ENCODE measurements around the gene GRB7.

The GRB7 gene

DNA sequence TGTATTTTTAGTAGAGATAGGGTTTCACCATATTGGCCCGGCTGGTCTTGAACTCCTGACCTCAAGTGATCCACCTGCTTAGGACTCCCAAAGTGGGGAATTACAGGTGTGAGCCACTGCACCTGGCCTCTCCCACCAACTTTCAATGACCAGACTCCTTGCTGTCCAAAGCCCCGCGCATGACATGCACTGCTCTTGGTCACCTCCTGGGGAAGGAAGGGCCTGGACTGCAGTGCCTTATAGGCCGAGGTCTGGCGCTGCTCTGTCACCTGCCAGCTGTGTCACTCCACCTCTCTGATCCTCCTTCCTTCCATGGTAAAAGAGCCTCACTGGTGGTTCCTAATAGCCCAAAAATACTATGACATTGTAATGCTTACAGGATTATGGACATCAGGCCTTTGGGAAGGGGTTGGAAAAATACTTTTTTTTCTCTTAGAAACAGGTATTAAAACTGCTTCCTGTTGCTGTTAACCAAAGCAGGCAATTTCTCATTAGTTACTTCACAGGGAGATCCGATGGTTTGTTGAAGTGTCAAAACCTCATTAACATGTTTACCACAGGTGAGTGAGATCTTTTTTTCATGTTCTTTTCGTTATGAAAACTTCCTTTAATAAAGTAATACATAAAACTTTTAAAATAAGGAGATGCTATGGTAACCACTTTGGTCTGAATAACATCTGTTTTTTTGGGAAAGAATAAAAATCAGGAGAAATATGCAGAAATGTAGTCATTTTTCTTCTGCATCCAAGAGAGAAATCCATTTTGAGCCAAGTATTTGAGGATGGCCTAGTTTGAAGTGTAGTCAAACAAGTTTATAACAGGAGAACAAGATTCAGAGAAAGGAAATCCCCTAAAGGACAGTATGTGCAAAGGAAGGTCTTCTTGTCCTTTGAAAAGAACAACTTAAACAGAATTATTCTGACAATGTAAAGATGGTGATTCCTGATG, 35.5 kb downstream of the GRB7 start:
- no peak for DNase-seq (ENCODE audit: low spot score)

DNA sequence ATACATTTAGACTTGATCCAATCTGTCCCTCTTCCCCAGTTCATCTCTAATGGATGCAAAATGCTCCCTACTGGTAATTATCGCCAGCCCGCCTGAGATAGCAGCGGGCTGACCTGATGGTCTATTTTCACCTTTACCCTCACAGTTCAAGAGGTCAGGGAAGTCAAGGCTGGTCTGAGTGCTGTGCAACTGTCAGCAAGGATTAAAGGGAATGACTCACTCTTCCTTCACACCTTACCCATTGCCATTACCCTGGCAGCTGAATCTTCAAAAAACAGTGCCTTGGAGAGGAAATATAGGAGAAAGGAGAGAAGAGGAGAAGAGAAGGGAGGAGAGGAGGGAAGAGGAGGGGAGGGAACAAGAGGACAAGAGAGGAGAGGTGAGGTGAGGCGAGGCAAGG, 36.3 kb downstream of the GRB7 start:
- no peak for DNase-seq (ENCODE audit: low spot score)

DNA sequence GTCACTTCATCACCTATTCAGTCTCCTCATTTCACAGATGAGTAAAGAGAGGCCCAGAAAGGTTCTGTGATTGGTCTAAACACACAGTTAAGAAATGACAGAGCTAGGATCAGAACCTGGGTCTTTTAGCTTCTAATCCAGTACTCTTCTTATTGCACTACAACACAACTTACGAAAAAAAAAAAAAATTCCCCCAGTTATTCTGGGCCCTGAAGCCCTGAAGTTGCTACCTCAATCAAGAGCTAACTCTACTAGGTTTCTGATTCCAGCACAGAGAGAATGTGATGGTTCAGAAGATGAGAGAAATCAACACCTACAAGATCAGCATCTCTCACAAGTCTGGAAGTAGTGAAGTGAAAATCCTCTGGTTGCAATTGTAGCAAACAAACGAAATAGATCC, 37.3 kb downstream of the GRB7 start:
- no peak for DNase-seq (ENCODE audit: low spot score)

DNA sequence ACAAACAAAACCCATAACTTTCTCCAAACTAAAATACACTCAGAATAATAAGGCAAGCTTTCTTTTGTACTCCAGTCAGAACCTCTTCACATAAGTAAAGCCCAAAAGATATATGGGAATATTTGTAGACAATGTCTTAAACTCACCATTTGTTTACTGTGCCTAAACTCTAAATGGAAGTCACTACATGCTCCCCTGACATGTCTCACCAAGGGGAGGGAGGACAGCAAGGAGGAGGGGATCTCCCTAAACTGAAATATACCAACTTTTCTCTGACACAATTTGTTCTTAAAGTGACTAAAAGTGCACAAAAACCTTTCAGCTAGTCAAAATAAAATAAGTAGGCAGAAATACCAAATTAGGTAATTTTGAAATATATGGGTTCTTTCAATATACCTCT, 38.5 kb downstream of the GRB7 start:
- no peak for DNase-seq (ENCODE audit: low spot score)

DNA sequence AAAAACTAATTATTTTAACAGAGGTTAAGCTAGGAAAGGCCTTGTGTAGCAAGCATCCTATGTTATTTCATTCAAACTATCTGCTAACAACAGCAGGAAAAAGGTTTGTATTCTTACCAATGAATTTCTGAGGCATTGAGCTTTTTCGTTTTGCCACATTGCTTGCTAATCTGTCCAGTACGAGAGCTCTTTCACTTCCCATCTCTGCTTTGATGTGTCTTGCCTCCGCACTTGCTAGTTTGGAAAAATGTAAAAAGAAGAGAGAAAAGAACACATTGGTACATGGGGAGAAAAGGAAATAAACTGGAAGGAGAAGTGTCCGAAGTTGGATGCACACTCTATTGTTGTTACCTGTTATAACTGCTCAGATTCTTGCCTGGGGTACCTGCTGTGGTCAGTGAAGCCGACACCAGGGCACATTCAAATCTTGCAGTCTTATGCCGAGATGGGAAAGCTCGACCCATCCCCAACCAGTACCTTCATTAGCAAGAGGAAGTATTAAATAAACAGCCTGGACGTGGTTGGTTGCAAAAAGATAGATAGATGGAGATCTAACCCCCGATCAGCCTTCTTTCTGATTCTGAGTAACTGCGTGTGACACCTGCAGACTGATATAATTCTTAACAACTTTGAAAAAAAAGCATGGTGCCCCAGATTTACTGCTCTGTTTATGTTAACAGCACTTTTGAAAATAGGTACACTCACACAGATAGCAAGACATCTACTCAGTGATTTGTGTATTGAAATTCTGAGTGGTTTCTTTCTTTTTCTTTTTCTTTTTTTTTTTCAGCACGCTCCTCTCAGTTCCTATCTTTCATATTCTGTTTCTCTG, 40.0 kb downstream of the GRB7 start:
- DNase-seq (ENCODE audit: low spot score) = no peak

DNA sequence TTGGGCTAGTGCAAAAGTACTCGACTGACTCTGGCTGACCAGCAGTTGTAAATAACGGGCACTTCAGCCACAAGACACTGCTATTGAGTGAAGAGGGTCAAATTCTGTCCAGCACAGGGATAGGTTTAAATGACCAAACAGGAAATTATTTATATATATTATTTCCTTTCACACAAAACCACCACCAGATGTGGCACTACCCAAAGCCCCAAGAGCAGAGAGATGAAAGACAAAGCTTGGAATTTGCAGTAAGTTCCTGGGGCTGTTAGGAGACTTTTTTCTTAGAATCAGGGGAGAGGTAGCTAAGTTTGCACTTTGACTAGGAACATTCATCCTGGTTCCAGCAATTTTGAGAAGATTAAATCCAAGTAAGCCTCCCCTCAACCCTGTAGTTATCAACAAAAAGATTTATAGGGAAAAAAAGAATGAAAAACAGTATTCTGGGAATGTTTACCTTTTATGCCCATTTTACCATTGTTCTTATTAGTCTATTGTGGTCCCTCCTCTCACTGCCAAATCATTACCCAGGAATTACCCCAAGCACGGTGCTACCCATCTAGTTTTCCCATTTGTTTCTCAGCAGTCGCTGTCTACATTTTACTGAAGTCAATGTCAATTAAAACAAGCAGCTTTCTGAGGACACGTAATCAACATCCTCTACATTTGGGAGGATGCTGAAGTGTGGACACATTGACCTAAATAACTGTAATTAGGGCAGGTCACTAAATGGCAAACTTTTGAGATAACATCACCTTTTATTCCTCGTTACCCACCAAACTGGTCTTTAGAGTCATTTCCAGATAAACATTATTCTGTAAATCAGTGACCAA, 43.5 kb downstream of the GRB7 start:
- no peak for DNase-seq (ENCODE audit: low spot score)

DNA sequence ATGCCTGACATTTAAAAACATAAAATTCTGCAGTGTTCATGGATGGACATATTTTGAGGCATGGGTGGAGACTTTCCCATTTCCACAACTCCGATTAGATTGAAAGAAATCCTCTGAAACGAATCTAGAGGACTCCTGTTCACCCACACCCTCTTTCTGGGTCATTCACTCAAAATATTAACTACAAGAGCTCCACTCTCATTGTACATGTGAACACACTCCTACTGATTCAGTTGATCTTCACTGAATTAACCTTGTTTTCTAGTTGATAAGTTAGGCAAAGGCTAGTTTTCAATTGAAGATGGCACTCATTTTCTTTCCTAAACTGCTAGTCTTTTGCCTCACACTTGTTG, 44.1 kb downstream of the GRB7 start:
- DNase-seq (ENCODE audit: low spot score) = no peak

DNA sequence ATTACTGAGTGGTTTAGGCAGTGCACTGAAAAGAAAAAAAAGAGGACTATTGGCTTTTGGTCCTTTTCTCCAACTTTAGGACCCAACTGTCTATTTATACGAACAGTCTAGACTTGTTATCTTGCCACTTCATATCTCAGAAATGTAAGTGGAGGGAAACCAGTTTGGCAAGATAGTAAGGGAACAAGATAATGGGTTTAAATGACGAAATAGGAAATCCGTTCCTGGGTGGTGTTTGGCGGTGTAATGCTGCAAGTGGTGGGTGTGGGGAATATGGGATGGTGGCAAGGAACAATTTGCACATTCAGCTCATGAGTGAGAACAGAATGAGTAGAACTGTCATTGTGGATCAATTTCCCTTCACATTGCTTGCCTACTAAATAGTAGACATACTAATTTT, 44.7 kb downstream of the GRB7 start:
- DNase-seq (ENCODE audit: low spot score) = no peak

DNA sequence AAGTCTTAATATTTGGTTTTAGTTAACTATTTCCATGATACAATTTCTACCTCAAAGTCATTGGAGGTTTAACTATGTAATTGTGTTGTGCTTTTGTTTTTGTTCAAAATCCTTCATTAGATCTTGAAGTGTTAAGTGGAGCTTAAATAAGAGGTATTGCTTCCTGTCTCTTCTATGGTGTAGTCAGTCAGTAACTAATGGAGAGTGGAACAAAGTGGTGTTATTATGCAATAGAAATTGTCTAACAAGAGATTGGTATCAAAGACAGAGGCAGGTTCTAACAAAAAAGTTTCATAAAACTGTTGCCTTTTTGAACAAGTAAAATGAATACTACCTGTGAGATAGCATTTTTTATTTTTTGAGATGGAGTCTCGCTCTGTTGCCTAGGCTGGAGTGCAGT, 45.2 kb downstream of the GRB7 start:
- DNase-seq (ENCODE audit: low spot score) = no peak

DNA sequence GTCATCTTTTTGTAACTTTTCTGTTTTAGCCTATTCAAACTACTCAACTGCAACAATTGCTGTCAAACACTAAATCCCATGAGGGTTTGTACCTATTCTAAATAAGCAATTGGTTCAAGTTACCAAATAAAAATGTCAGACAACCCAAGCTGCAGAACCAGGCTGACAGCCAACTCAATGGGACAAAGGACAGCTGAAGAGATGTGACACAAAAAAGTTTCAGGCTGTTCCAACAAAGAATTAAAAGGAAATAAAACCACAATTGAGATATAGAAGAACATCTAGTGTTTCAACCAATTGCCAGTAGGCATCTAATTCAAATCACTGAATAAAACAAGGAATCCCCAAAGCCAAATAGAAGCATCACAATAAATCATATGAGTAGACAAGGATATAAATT, 49.3 kb downstream of the GRB7 start:
- no peak for DNase-seq (ENCODE audit: low spot score)

DNA sequence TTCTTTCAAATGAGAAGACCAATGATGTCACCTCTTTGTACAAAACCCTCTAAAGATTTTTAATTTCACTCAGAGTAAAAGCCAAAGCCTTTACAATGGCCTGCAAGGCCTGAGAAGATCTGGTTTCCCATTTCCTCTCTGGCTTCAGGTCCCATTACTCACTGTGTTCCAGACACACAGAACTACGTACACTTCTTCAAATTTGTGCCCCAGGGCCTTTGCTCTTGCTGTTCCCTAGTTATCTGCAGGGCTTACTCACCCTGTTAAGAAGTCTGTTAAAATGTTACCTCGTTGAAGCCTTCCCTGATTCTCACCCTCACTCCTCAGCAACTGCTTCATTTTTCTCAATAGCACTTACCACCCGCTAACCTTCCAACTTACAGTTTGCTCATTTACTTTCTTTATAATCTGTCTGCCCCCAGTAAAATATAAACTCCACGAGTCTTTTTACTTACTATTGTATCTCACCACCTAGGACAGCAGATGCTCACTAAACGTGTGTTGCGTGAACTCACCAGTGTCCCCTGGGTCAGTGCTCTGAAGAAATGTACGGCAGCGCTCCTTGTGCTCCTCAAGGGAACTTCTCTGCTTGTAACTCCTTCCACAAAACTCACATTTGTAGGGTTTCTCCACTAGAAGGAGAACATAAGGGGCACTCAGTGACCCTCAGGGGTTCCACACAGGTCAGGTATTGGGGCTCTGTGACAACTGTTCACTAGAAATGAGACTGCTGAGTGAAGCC, 50.2 kb downstream of the GRB7 start:
- no peak for DNase-seq (ENCODE audit: low spot score)

DNA sequence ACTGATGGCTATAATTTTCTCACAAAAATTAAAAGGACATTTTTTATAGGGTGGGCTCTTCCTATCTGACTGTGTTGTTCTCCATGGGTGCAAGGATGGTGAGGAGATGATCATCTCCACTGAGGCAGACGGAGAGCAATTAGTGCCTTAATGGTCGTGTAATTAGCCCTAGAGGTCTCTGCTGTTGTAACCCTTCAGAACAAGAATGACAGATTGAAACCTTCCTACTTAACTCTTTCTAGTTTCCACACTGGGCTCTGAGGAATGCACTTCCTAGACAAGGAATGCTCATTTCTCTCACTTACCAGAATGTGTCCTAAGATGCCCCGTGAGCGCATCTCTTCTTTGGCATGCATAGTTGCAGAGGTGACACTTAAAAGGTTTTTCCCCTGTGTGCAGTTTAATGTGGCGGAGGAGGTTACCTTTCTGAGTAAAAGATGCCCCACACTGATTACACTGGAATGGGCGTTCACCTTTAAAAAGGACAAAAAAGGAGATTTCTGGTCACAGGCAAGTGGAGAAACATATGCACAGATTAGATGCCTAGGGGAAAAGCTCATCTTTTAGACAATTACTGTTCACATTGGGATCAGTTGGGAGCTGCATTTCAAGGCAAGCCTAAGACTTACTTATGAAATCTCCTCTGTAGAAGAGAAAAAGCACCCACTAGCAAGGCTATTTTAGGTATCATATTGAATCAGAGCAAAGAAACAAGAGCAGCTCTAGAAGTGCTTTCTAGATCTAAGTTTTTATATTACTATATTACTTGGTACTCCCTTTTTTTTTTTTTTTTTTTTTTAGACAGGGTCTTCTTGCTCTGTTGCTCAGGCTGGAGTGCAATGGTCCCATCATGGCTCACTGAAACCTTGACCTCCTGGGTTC, 53.6 kb downstream of the GRB7 start:
- DNase-seq (ENCODE audit: low spot score) = no peak

DNA sequence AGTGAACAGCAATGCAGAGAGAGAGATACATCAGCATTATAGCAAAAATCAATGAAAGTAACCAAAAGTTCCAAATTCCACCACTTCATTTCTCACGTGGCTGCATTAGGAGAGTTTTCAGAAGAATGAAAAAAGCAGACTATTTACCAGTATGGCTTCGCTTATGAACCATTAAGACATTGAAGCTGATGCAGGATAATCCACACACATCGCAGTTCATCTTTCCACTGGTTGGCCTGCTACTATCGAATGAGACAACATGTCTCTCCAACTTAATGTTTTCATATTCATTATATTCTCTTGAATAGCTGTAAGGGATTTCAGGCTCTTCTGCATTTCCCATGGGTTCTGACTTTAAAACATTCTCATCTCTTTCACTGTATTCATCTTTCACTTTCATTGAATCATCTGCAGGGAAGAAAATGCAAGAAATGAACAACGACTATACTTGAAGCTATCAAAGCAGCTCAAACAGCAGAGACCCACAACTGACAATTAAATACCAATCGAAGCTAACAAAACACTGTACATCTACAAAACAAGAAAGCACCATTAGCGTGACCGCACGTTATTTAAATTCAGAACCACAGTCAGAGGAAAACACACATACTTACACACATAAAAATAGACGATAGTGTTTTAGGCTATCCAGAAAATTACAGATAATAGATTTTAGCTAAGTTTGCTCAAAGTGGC, 54.9 kb downstream of the GRB7 start:
- DNase-seq (ENCODE audit: low spot score) = no peak

DNA sequence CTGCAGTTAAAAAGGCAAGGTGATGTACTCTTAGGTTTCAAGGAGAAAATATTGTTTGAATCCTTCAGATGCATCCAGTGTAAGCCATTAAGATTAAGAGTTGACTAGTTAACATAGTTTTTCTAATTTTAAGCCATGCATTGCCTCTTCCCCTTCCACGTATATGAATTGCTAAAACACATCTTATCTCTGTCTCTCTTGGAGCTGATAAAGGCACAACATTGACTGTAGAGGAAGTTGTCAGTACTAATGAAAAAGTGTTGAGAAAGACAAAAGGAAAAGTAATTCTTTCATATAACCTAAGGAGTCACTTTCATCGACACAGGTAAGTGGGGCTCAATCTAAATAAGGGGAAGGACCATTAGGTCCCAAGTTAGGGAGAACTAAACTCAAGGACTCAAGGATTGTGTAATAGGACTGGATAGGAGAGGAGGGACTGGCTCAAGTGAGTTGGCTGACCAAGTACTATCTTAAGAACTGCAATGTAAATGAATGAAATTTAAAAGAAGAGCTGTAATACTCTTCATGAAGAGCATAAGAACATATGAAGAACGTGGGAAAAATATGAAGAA, 55.6 kb downstream of the GRB7 start:
- DNase-seq (ENCODE audit: low spot score) = no peak

DNA sequence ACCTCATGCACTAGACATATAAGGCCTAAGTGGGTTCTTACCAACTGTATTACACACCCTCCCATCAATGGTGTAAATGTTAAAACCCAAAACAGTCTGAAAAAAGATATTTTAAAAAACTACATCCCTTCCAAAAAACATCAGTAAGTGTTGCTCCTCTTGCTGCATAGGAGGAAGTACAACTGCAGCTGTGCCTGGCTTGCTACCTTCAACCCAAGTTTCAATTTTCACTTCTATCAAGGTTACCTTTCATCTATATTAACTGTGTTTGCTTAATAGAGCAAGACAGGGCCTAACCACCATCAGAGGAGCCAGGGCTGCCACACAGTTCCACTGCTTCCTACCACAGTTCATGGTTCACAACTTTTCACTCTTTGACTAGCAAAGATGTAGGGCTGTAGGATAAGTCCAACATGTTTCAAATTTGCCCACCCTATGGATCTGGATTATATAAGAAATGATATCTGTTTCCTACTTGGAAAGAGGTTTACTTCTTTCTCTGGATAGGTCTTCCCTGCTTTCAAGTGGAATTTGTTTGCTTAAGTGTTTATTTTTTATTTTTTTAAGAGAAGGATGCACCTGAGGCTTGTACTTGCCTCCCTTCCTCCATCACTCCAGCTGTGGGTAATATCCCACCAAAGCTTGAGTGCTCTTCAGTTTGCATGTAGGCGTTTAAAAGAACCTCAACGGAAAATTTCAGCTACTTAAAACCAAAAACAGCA, 56.7 kb downstream of the GRB7 start:
- DNase-seq (ENCODE audit: low spot score) = no peak
